ENCODE data around the gene DTYMK.
"Not testable (repeated sequence)": the region's sequence is repeated elsewhere in the genome, so short reads cannot be mapped to it uniquely, and the experiment has no call there.

The DTYMK gene

DNA sequence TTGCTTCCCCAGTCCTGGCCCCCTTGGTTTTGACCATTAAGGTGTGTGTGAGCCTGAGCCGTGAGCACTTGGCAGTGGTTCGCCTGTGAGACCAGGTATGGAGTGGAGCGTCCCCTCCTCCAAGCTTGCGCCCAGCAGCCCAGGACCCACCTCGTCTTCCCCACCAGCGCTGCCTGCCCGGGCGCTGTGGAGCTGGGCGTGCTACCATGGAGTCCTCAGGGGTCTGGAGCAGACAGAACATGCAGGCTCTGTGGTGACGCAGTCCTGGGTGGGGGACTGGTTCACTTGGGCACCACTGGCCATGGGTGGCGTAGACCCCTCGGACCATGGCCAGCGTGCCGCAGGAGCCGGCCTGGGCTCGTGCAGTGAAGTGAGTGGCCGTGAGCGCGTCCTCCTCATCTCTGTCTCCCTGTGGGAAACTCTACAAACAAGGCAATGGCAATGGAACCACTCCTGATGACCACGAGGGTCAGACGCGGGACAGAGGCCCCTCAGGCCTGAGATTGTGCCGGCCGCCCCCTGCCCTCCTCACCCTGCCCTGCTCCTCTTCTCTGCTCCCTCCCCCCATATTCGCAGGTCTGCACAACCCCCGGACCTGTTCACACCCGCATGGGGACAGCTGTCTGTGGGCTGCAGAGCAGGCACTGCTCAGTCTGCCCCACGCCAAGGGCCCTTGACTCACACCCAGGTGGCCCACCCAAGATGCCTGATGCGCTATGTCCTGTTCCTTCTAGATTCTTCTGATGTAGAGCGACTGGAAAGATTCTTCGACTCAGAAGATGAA, 15.0 kb downstream of the DTYMK start:
- Histone ChIP-seq H3K9ac (ENCODE audit: low read length in 2 of 2) (no peak overlapping the region), H3K9me3 (ENCODE audit: control insufficient read depth in 2 of 2, low read length in 2 of 2) (no peaks in the 10 kb centered on the region), H3K4me3 (ENCODE audit: low read length in 2 of 2) (no peak overlapping the region), H3K27me3 (ENCODE audit: control insufficient read depth in 1 of 2, insufficient read depth in 2 of 2, low read length in 2 of 2) (no peaks in the 10 kb centered on the region), H3K36me3 (ENCODE audit: control insufficient read depth in 2 of 2, insufficient read depth in 2 of 2, low read length in 2 of 2) (peaks cover 38 to 42% of the 10 kb centered on the region in 2 donors), H3K27ac (ENCODE audit: low read length) (no peak overlapping the region), H3K4me1 (ENCODE audit: control insufficient read depth, insufficient read depth, low read length) (peaks cover 5% of the 10 kb centered on the region)

DNA sequence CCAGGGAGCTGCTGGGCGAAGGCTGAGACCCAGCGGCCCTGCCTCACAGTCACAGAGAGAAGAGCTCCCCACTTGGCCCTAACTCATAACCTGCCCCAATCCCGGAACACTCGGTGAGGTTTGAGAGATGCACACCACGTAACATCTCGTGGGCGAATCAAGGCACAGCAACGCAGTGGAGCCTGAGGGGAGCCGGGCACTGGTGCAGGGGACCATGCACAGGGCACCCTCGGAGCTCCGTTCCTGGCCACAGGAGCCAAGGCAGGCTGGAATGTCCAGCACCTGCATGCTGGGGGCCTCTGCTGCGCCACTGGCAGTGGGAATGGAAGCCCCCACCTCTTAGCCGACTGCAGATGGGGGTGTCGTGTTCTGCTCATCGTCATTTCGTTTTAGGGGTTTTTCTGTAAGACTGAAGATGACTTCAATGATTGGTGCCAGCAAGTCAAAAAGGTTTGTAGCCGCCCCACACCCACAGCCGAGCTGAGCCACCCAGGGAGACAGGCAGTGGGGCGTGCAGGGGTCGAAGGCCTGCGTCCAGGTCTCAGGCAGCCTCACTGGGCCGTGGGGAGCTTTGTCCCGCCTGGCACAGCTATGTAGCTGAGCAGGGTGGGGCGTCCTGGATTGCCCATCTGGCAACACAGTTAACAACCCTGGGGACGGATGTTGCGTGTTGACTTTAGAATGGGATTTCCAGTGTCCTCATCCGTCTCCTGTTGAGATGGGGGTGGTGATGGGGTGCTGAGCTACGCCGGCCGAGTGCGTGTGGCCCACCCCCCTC, 16.1 kb downstream of the DTYMK start:
- H3K9me3 ChIP-seq (ENCODE audit: control insufficient read depth in 2 of 2, low read length in 2 of 2) = no peaks in the 10 kb centered on the region
- H3K4me1 ChIP-seq (ENCODE audit: control insufficient read depth, insufficient read depth, low read length) = peaks cover 5% of the 10 kb centered on the region
- no peak overlapping the region for H3K27ac ChIP-seq (ENCODE audit: low read length)
- H3K27me3 ChIP-seq (ENCODE audit: control insufficient read depth in 1 of 2, insufficient read depth in 2 of 2, low read length in 2 of 2) = no peaks in the 10 kb centered on the region
- H3K4me3 ChIP-seq (ENCODE audit: low read length in 2 of 2) = no peak overlapping the region
- no peak overlapping the region for H3K9ac ChIP-seq (ENCODE audit: low read length in 2 of 2)
- peaks cover 41 to 43% of the 10 kb centered on the region in 2 donors for H3K36me3 ChIP-seq (ENCODE audit: control insufficient read depth in 2 of 2, insufficient read depth in 2 of 2, low read length in 2 of 2)

- no peak overlapping the region for H3K9ac ChIP-seq (ENCODE audit: low read length in 2 of 2)
- peaks cover 36 to 43% of the 10 kb centered on the region in 2 donors for H3K36me3 ChIP-seq (ENCODE audit: control insufficient read depth in 2 of 2, insufficient read depth in 2 of 2, low read length in 2 of 2)
- no peaks in the 10 kb centered on the region for H3K9me3 ChIP-seq (ENCODE audit: control insufficient read depth in 2 of 2, low read length in 2 of 2)
- no peak overlapping the region for H3K4me3 ChIP-seq (ENCODE audit: low read length in 2 of 2)
- no peaks in the 10 kb centered on the region for H3K27me3 ChIP-seq (ENCODE audit: control insufficient read depth in 1 of 2, insufficient read depth in 2 of 2, low read length in 2 of 2)
- no peak overlapping the region for H3K27ac ChIP-seq (ENCODE audit: low read length)
- H3K4me1 ChIP-seq (ENCODE audit: control insufficient read depth, insufficient read depth, low read length) = no peaks in the 10 kb centered on the region
Observed at GRCh38 chr2:241668839-241669238, 17.8 kb downstream of the DTYMK start.

GRCh38 chr2:241668354-241668753, 18.3 kb downstream of the DTYMK start:
- H3K4me1 ChIP-seq (ENCODE audit: control insufficient read depth, insufficient read depth, low read length) = no peaks in the 10 kb centered on the region
- no peak overlapping the region for H3K27ac ChIP-seq (ENCODE audit: low read length)
- H3K4me3 ChIP-seq (ENCODE audit: low read length in 2 of 2) = no peak overlapping the region
- H3K9me3 ChIP-seq (ENCODE audit: control insufficient read depth in 2 of 2, low read length in 2 of 2) = no peaks in the 10 kb centered on the region
- no peak overlapping the region for H3K9ac ChIP-seq (ENCODE audit: low read length in 2 of 2)
- H3K36me3 ChIP-seq (ENCODE audit: control insufficient read depth in 2 of 2, insufficient read depth in 2 of 2, low read length in 2 of 2) = peaks cover 36 to 43% of the 10 kb centered on the region in 2 donors
- H3K27me3 ChIP-seq (ENCODE audit: control insufficient read depth in 1 of 2, insufficient read depth in 2 of 2, low read length in 2 of 2) = no peaks in the 10 kb centered on the region

- peaks cover 39 to 41% of the 10 kb centered on the region in 2 donors for H3K36me3 ChIP-seq (ENCODE audit: control insufficient read depth in 2 of 2, insufficient read depth in 2 of 2, low read length in 2 of 2)
Observed at GRCh38 chr2:241666627-241667400, 19.8 kb downstream of the DTYMK start.

DNA sequence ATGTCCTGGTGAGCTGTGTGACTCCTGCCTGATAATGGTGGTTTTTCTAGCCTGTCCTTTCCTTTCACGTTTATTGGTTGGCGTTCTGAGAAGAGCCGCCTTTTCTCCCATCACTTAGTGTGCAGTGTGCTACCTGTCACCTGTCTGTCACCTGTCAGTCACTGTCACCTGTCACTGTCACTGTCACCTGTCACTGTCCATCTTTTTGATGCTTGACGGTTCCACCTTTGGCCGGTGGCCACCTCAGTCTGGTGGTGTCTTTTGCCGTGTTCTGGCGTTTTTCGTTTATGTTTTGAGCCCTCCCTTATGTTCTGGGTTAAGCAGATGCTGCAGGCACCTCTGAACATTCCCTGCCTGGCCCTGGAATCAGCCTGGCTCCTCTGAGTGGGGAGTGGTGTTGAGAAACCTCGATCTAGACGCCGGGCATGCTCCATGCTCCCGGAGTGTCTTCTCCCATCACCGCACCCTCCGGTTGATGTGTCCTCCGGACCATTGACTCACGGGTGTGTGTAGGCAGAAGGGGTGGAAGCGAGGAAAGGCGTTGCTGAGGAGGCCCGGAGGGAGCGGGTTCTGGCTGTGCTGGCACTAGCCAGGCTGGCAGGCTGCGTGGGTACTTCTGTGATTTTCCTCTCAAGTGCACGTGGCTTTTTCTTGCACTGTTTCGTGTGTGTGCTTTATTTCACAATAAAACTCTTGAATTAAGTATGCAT, 20.7 kb downstream of the DTYMK start:
- H3K27ac ChIP-seq (ENCODE audit: low read length) = no peak overlapping the region
- no peaks in the 10 kb centered on the region for H3K9me3 ChIP-seq (ENCODE audit: control insufficient read depth in 2 of 2, low read length in 2 of 2)
- no peaks in the 10 kb centered on the region for H3K4me1 ChIP-seq (ENCODE audit: control insufficient read depth, insufficient read depth, low read length)
- H3K9ac ChIP-seq (ENCODE audit: low read length in 2 of 2) = no peak overlapping the region
- H3K4me3 ChIP-seq (ENCODE audit: low read length in 2 of 2) = no peak overlapping the region
- peaks cover 36 to 48% of the 10 kb centered on the region in 2 donors for H3K36me3 ChIP-seq (ENCODE audit: control insufficient read depth in 2 of 2, insufficient read depth in 2 of 2, low read length in 2 of 2)
- no peaks in the 10 kb centered on the region for H3K27me3 ChIP-seq (ENCODE audit: control insufficient read depth in 1 of 2, insufficient read depth in 2 of 2, low read length in 2 of 2)

More at GRCh38 chr2:241666627-241667400, 19.8 kb downstream of the DTYMK start:
- Histone ChIP-seq H3K27ac (ENCODE audit: low read length) (no peak overlapping the region), H3K4me1 (ENCODE audit: control insufficient read depth, insufficient read depth, low read length) (no peaks in the 10 kb centered on the region), H3K9ac (ENCODE audit: low read length in 2 of 2) (no peak overlapping the region), H3K4me3 (ENCODE audit: low read length in 2 of 2) (no peak overlapping the region), H3K27me3 (ENCODE audit: control insufficient read depth in 1 of 2, insufficient read depth in 2 of 2, low read length in 2 of 2) (no peaks in the 10 kb centered on the region), H3K9me3 (ENCODE audit: control insufficient read depth in 2 of 2, low read length in 2 of 2) (no peaks in the 10 kb centered on the region)

- H3K4me3 ChIP-seq (ENCODE audit: low read length in 2 of 2); H3K27me3 ChIP-seq (ENCODE audit: control insufficient read depth in 1 of 2, insufficient read depth in 2 of 2, low read length in 2 of 2); H3K4me1 ChIP-seq (ENCODE audit: control insufficient read depth, insufficient read depth, low read length); H3K9ac ChIP-seq (ENCODE audit: low read length in 2 of 2); H3K9me3 ChIP-seq (ENCODE audit: control insufficient read depth in 2 of 2, low read length in 2 of 2); H3K27ac ChIP-seq (ENCODE audit: low read length): not testable (repeated sequence)
- H3K36me3 ChIP-seq (ENCODE audit: control insufficient read depth in 2 of 2, insufficient read depth in 2 of 2, low read length in 2 of 2) = peaks cover 20 to 47% of the 10 kb centered on the region in 2 donors
Observed at GRCh38 chr2:241662731-241663130, 23.9 kb downstream of the DTYMK start.

- peaks cover 15 to 47% of the 10 kb centered on the region in 2 donors for H3K36me3 ChIP-seq (ENCODE audit: control insufficient read depth in 2 of 2, insufficient read depth in 2 of 2, low read length in 2 of 2)
Observed at GRCh38 chr2:241660593-241661213, 25.9 kb downstream of the DTYMK start.

GRCh38 chr2:241659150-241659739, 27.4 kb downstream of the DTYMK start:
- peaks cover 21 to 60% of the 10 kb centered on the region in 2 donors for H3K36me3 ChIP-seq (ENCODE audit: control insufficient read depth in 2 of 2, insufficient read depth in 2 of 2, low read length in 2 of 2)
- H3K9ac ChIP-seq (ENCODE audit: low read length in 2 of 2) = no peak overlapping the region
- H3K9me3 ChIP-seq (ENCODE audit: control insufficient read depth in 2 of 2, low read length in 2 of 2) = no peaks in the 10 kb centered on the region
- H3K27me3 ChIP-seq (ENCODE audit: control insufficient read depth in 1 of 2, insufficient read depth in 2 of 2, low read length in 2 of 2) = no peaks in the 10 kb centered on the region
- H3K27ac ChIP-seq (ENCODE audit: low read length) = no peak overlapping the region
- H3K4me3 ChIP-seq (ENCODE audit: low read length in 2 of 2) = no peak overlapping the region
- peaks cover 4% of the 10 kb centered on the region for H3K4me1 ChIP-seq (ENCODE audit: control insufficient read depth, insufficient read depth, low read length)

More at GRCh38 chr2:241660593-241661213, 25.9 kb downstream of the DTYMK start:
- H3K9ac ChIP-seq (ENCODE audit: low read length in 2 of 2) = no peak overlapping the region
- no peaks in the 10 kb centered on the region for H3K27me3 ChIP-seq (ENCODE audit: control insufficient read depth in 1 of 2, insufficient read depth in 2 of 2, low read length in 2 of 2)
- H3K27ac ChIP-seq (ENCODE audit: low read length) = no peak overlapping the region
- H3K4me1 ChIP-seq (ENCODE audit: control insufficient read depth, insufficient read depth, low read length) = peaks cover 4% of the 10 kb centered on the region
- H3K4me3 ChIP-seq (ENCODE audit: low read length in 2 of 2) = no peak overlapping the region
- H3K9me3 ChIP-seq (ENCODE audit: control insufficient read depth in 2 of 2, low read length in 2 of 2) = no peaks in the 10 kb centered on the region

Data from stomach smooth muscle (tissue), 2 donors.